Endothelial cell of umbilical vein (primary cell): ENCODE measurements around the gene NAALAD2. TPM values are rescaled to one million over a fixed set of nuclear protein-coding genes. Genes with fewer than 3 reads are reported as not detected.
"Not testable (repeated sequence)": the region's sequence is repeated elsewhere in the genome, so short reads cannot be mapped to it uniquely, and the experiment has no call there.

Experiments used
- BruUV-seq: library from RNA; stranded (reverse); fragments of 400-500 nt; replicated peaks from 2 replicates; lab custom pipeline; 2021; lab: Mats Ljungman, UMichigan
- CTCF ChIA-PET: fragments of 300-600, 350-600 bp; sonication (Branson Sonifier 250); formaldehyde crosslinking; loops from one replicate; lab custom pipeline; 2021; ENCODE audit warnings: antibody characterized with exemption, inconsistent platforms; lab: Charles Lee
- POLR2A ChIA-PET: fragments of 300-600, 350-600 bp; sonication (Branson Sonifier 250); formaldehyde crosslinking; loops from one replicate; lab custom pipeline; 2021; ENCODE audit warnings: antibody characterized with exemption, inconsistent platforms; lab: Charles Lee
- DNase-seq: peaks from one replicate; pipeline ENCODE4 v3.0.0-alpha.2; 2011; ENCODE audit warnings: low read depth, low spot score
- FAIRE-seq: peaks from 2 replicates; lab custom pipeline; 2011; peaks lifted over from hg19 to GRCh38; lab: Jason Lieb, UNC
- H2AFZ ChIP-seq: 2 replicates; pipeline ENCODE4 v1.6.0; 2012; ENCODE audit warnings: low read depth, low read length, control low read depth, inconsistent platforms
- H3K27ac ChIP-seq: 2 replicates; pipeline ENCODE4 v1.5.1; 2011; ENCODE audit warnings: low read depth, mild to moderate bottlenecking, control low read depth, low read length, moderate library complexity; ENCODE audit not compliant: insufficient read depth
- H3K27me3 ChIP-seq, 2 experiments: 2 replicates each; pipeline versions ENCODE4 v1.6.0 to v1.6.1; 2011; ENCODE audit warnings: low read length in 2 of 2, mixed read lengths in 1 of 2; ENCODE audit not compliant: control insufficient read depth in 2 of 2, insufficient read depth in 2 of 2
- H3K36me3 ChIP-seq, 2 experiments: 2 replicates in 1 of 2; 3 replicates in 1 of 2; pipeline ENCODE4 v1.5.1; 2011; ENCODE audit warnings: low read length in 2 of 2, mild to moderate bottlenecking in 1 of 2, moderate library complexity in 1 of 2; ENCODE audit not compliant: control insufficient read depth in 2 of 2, insufficient read depth in 2 of 2; ENCODE audit errors: extremely low read depth in 1 of 2
- H3K4me1 ChIP-seq: 3 replicates; pipeline ENCODE4 v1.5.1; 2011; ENCODE audit warnings: mild to moderate bottlenecking, low read length; ENCODE audit not compliant: control insufficient read depth, insufficient read depth; ENCODE audit errors: extremely low read depth
- H3K4me2 ChIP-seq: 2 replicates; pipeline ENCODE4 v1.6.1; 2011; ENCODE audit warnings: low read length, control low read depth, mixed read lengths; ENCODE audit not compliant: insufficient read depth
- H3K4me3 ChIP-seq, 3 experiments: fragments of 200-600 bp in 1 of 3; sonication (generic), shearing (Covaris generic) in 1 of 3; replicated peaks in 1 of 3; 2 replicates each; pipeline ENCODE4 v1.5.1; 2011 to 2016; ENCODE audit warnings: control low read depth in 3 of 3, low read length in 3 of 3, mild to moderate bottlenecking in 2 of 3, inconsistent platforms in 1 of 3, low read depth in 1 of 3, moderate library complexity in 1 of 3; ENCODE audit not compliant: insufficient read depth in 1 of 3
- H3K79me2 ChIP-seq: 2 replicates; pipeline ENCODE4 v1.6.0; 2012; ENCODE audit warnings: low read length, inconsistent platforms; ENCODE audit not compliant: control insufficient read depth, insufficient read depth
- H3K9ac ChIP-seq: replicated peaks from 2 replicates; pipeline ENCODE3; 2011; ENCODE audit warnings: low read length, control low read depth; ENCODE audit not compliant: insufficient read depth; ENCODE audit errors: extremely low read depth
- H3K9me1 ChIP-seq: replicated peaks from 3 replicates; pipeline ENCODE4 v1.6.0; 2011; ENCODE audit warnings: mild to moderate bottlenecking, low read length; ENCODE audit not compliant: control insufficient read depth, insufficient read depth; ENCODE audit errors: extremely low read depth
- H3K9me3 ChIP-seq: replicated peaks from 2 replicates; pipeline ENCODE4 v1.5.1; 2012; ENCODE audit warnings: low read length, inconsistent platforms; ENCODE audit not compliant: control insufficient read depth, insufficient read depth
- H4K20me1 ChIP-seq: replicated peaks from 2 replicates; pipeline ENCODE3; 2011; ENCODE audit warnings: mild to moderate bottlenecking, low read length; ENCODE audit not compliant: control insufficient read depth, insufficient read depth; ENCODE audit errors: extremely low read depth
- FOS ChIP-seq: IDR thresholded peaks from 2 replicates; pipeline ENCODE4 v1.6.1; 2011; ENCODE audit warnings: mild to moderate bottlenecking, low read length, moderate library complexity, borderline replicate concordance; ENCODE audit not compliant: insufficient read depth
- GATA2 ChIP-seq: IDR thresholded peaks from 2 replicates; pipeline ENCODE4 v1.7.0; 2011; ENCODE audit warnings: low read depth, mild to moderate bottlenecking, moderate library complexity, mixed read lengths, low read length; ENCODE audit not compliant: insufficient read length, insufficient read depth
- JUN ChIP-seq: IDR thresholded peaks from 2 replicates; pipeline ENCODE4 v1.6.1; 2011; ENCODE audit warnings: borderline replicate concordance, low read depth; ENCODE audit not compliant: insufficient read length, insufficient read depth
- MYC ChIP-seq: IDR thresholded peaks from one replicate; pipeline ENCODE4 v1.6.1; 2011; ENCODE audit warnings: mild to moderate bottlenecking, low read depth, low read length
- POLR2A ChIP-seq: IDR thresholded peaks from 2 replicates; pipeline ENCODE4 v1.6.1; 2012; ENCODE audit warnings: low read depth, mild to moderate bottlenecking, control low read depth, low read length
- dilution Hi-C: fragments of 300-500 bp; cut with MboI; formaldehyde crosslinking; loops from one replicate; pipeline ENCODE4 v1.15.0; 2019; ENCODE audit warnings: low sequenced_read_pairs; ENCODE audit not compliant: extremely low pct_ligation_motif_present
- intact Hi-C: fragments of 100-400 bp; cut with micrococcal nuclease; formaldehyde crosslinking; loops from one replicate; pipeline ENCODE4 v1.10.0; 2022
- polyA plus RNA-seq, 4 experiments: library from polyadenylated mRNA; depleted of rRNA in 3 of 4; stranded (reverse) in 3 of 4; unstranded in 1 of 4; fragments of >200 nt; gene quantifications; 2 replicates each; pipeline versions ENCODE4 v1.2.1 to v1.2.3, GENCODE V29; 2011 to 2012; ENCODE audit warnings: missing spikeins in 1 of 4
- total RNA-seq: library from RNA; stranded (reverse); gene quantifications from 2 replicates; pipeline ENCODE4 v1.2.3, GENCODE V29; 2021
- TF ChIP-seq, protein P1 (sequence below): IDR thresholded peaks from 2 replicates; pipeline ENCODE4 v1.6.1; 2011; ENCODE audit not compliant: insufficient read depth, insufficient read length
- TF ChIP-seq, protein P2 (sequence below), 2 donors: IDR thresholded peaks; 1 replicate in 1 of 2; 2 replicates in 1 of 2; pipeline ENCODE4 v1.5.1; 2011; ENCODE audit warnings: low read length in 2 of 2, mild to moderate bottlenecking in 2 of 2, moderate library complexity in 2 of 2, control low read depth in 1 of 2, inconsistent platforms in 1 of 2, low read depth in 1 of 2; ENCODE audit not compliant: insufficient read depth in 1 of 2; ENCODE audit errors: extremely low read depth in 1 of 2

Gene NAALAD2
- total and polyA plus RNA-seq, 2 donors (not counting 3 experiments of a cell fraction or from before 2014, with no cell fraction given) = 0.66 to 1.1 TPM

DNA sequence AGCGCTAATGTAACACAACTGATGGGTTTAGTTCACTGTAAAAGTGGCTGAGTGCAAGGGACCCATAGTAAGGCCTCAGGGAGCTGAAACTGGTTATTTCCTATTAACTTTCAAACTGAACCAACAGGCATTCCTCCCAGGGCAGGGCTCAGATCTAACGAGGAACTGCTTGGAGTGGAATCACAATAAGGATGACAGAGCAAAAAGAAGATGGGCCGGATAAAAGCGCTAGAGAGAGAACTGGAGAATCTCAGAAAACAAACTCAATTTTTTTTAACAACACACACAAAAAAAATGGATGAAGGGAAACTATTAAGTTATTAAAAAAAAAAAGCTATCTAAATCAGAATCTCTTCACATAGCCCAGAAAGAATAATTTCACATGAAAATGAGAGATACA, 102.5 kb downstream of the NAALAD2 start:
- Histone ChIP-seq H4K20me1 (no peaks in the 10 kb centered on the region), H3K79me2 (no peaks in the 10 kb centered on the region), H3K4me2 (no peak overlapping the region), H3K27me3 (peaks cover 3 to 14% of the 10 kb centered on the region in 2 experiments), H3K4me1 (no peaks in the 10 kb centered on the region), H3K4me3 (no peak overlapping the region), H3K9me3 (no peaks in the 10 kb centered on the region), H3K9ac (no peak overlapping the region), H3K27ac (no peak overlapping the region), H2AFZ (no peak overlapping the region), H3K36me3 (no peaks in the 10 kb centered on the region), H3K9me1 (no peaks in the 10 kb centered on the region)
- DNase-seq (no peak), FAIRE-seq (no peak)
- dilution Hi-C loops (no loop called here), intact Hi-C loops (no loop called here)
- ChIA-PET CTCF (interaction anchor here (1.0 kb wide), 1 partner anchor 14 kb away, joined by 3 read pairs; no protein-coding TSS in a partner anchor), POLR2A (no interaction called here)
- TF ChIP-seq JUN = no peak
- TF ChIP-seq, protein P1, sequence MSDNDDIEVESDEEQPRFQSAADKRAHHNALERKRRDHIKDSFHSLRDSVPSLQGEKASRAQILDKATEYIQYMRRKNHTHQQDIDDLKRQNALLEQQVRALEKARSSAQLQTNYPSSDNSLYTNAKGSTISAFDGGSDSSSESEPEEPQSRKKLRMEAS = no peak
- TF ChIP-seq MYC = no peak
- TF ChIP-seq GATA2 = no peak
- TF ChIP-seq POLR2A = no peak
- TF ChIP-seq, protein P2, sequence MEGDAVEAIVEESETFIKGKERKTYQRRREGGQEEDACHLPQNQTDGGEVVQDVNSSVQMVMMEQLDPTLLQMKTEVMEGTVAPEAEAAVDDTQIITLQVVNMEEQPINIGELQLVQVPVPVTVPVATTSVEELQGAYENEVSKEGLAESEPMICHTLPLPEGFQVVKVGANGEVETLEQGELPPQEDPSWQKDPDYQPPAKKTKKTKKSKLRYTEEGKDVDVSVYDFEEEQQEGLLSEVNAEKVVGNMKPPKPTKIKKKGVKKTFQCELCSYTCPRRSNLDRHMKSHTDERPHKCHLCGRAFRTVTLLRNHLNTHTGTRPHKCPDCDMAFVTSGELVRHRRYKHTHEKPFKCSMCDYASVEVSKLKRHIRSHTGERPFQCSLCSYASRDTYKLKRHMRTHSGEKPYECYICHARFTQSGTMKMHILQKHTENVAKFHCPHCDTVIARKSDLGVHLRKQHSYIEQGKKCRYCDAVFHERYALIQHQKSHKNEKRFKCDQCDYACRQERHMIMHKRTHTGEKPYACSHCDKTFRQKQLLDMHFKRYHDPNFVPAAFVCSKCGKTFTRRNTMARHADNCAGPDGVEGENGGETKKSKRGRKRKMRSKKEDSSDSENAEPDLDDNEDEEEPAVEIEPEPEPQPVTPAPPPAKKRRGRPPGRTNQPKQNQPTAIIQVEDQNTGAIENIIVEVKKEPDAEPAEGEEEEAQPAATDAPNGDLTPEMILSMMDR (IDR thresholded peaks at IDR 0.05; ENCODE audit: extremely low read depth in 1 of 2, insufficient read depth in 1 of 2, low read depth in 1 of 2, low read length in 2 of 2) = no peak
- no peak for TF ChIP-seq FOS
- no TSS peak for BruUV-seq

DNA sequence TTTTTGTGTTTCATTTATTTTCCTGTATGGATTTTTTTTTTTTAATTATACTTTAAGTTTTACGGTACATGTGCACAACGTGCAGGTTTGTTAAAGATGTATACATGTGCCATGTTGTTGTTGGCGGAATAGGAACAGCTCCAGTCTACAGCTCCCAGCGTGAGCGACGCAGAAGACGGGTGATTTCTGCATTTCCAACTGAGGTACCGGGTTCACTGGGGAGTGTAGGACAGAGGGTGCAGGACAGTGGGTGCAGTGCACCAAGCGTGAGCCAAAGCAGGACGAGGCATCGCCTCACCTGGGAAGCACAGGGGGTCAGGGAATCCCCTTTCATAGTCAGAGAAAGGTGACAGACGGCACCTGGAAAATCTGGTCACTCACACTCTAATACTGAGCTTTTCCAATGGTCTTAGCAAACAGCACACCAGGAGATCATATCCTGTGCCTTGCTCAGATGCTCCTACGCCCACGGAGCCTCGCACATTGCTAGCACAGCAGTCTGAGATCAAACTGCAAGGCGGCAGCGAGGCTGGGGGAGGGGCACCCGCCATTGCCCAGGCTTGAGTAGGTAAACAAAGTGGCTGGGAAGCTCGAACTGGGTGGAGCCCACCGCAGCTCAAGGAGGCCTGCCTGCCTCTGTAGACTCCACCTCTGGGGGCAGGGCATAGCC, 105.6 kb downstream of the NAALAD2 start:
- H3K36me3 ChIP-seq, H3K9me1 ChIP-seq, H3K27me3 ChIP-seq, H3K4me2 ChIP-seq, H3K4me3 ChIP-seq, H3K4me1 ChIP-seq, CTCF ChIA-PET, intact Hi-C loops, dilution Hi-C loops, H3K9me3 ChIP-seq, H3K79me2 ChIP-seq, DNase-seq, H2AFZ ChIP-seq, FAIRE-seq, BruUV-seq, H3K9ac ChIP-seq, H3K27ac ChIP-seq, H4K20me1 ChIP-seq, POLR2A ChIA-PET: not testable (repeated sequence)
